Suprapubic skin (tissue), 4 donors: ENCODE measurements around the gene BPHL. TPM values are rescaled to one million over a fixed set of nuclear protein-coding genes. Genes with fewer than 3 reads are reported as not detected.
A peak's percentile ranks its signal among the peaks of the same experiment; 100 is the strongest.
"Not testable (repeated sequence)": the region's sequence is repeated elsewhere in the genome, so short reads cannot be mapped to it uniquely, and the experiment has no call there.

ENCODE experiments used
- DNase-seq, 2 donors: peaks; one replicate each; pipeline ENCODE4 v3.0.0-alpha.2; 2019; ENCODE audit warnings: low spot score in 2 of 2
- H3K27ac ChIP-seq: fragments of 200-600 bp; sonication (generic); one replicate; pipeline ENCODE4 v1.5.1; 2019
- H3K27me3 ChIP-seq: fragments of 200-600 bp; sonication (generic); one replicate; pipeline ENCODE4 v1.5.1; 2019
- H3K36me3 ChIP-seq: fragments of 200-600 bp; sonication (generic); one replicate; pipeline ENCODE4 v1.5.1; 2019
- H3K4me1 ChIP-seq: fragments of 200-600 bp; sonication (generic); one replicate; pipeline ENCODE4 v1.5.1; 2019
- H3K4me3 ChIP-seq: fragments of 200-600 bp; sonication (generic); one replicate; pipeline ENCODE4 v1.5.1; 2019; ENCODE audit warnings: mild to moderate bottlenecking
- H3K9me3 ChIP-seq: fragments of 200-600 bp; sonication (generic); one replicate; pipeline ENCODE4 v1.5.1; 2019
- CTCF ChIP-seq, 2 donors: fragments of 200-600 bp in 1 of 2; fragments of 450-650 bp in 1 of 2; sonication (generic) in 1 of 2; IDR thresholded peaks; one replicate each; pipeline ENCODE4 v1.5.1; 2016 to 2019; ENCODE audit warnings: antibody characterized with exemption in 2 of 2, mild to moderate bottlenecking in 1 of 2, moderate library complexity in 1 of 2
- EP300 ChIP-seq: sonication (generic); formaldehyde crosslinking; IDR thresholded peaks from one replicate; pipeline ENCODE4 v1.6.1; 2017; ENCODE audit warnings: antibody characterized with exemption
- POLR2A ChIP-seq, 2 donors: fragments of 450-650 bp; IDR thresholded peaks; one replicate each; pipeline ENCODE4 v1.6.1; 2017; ENCODE audit warnings: antibody characterized with exemption in 2 of 2, mild to moderate bottlenecking in 2 of 2, moderate library complexity in 2 of 2
- POLR2AphosphoS5 ChIP-seq, 3 donors: sonication (generic); formaldehyde crosslinking; IDR thresholded peaks; one replicate each; pipeline ENCODE4 v1.6.1; 2017; ENCODE audit warnings: antibody characterized with exemption in 3 of 3
- WGBS: methylation state at CpG from one replicate; pipeline ENCODE4 v1.1.5; 2018; 5-methylcytosine and 5-hydroxymethylcytosine counted together
- total RNA-seq, 4 donors: library from RNA; depleted of rRNA; stranded (reverse); fragments of >200 nt; gene quantifications; one replicate each; pipeline ENCODE4 v1.1.0, GENCODE V29; 2016

BPHL gene
- total RNA-seq, 4 donors from 2014 or later: 16.1 to 24.5 (median 20.3) TPM

GRCh38 chr6:3172789-3173188, 54.3 kb downstream of the BPHL start:
- not testable (repeated sequence) for H3K4me1 ChIP-seq, H3K27ac ChIP-seq, H3K36me3 ChIP-seq, H3K27me3 ChIP-seq, H3K9me3 ChIP-seq, DNase-seq, H3K4me3 ChIP-seq
- 91% methylated on average over 4 of the region's 4 CpGs for WGBS

- not testable (repeated sequence) for H3K4me1 ChIP-seq, H3K9me3 ChIP-seq, H3K27me3 ChIP-seq, DNase-seq, H3K4me3 ChIP-seq, H3K36me3 ChIP-seq, H3K27ac ChIP-seq
- WGBS: 98% methylated on average over 11 of the region's 11 CpGs
Measured at GRCh38 chr6:3173636-3174089, 55.2 kb downstream of the BPHL start.

DNA sequence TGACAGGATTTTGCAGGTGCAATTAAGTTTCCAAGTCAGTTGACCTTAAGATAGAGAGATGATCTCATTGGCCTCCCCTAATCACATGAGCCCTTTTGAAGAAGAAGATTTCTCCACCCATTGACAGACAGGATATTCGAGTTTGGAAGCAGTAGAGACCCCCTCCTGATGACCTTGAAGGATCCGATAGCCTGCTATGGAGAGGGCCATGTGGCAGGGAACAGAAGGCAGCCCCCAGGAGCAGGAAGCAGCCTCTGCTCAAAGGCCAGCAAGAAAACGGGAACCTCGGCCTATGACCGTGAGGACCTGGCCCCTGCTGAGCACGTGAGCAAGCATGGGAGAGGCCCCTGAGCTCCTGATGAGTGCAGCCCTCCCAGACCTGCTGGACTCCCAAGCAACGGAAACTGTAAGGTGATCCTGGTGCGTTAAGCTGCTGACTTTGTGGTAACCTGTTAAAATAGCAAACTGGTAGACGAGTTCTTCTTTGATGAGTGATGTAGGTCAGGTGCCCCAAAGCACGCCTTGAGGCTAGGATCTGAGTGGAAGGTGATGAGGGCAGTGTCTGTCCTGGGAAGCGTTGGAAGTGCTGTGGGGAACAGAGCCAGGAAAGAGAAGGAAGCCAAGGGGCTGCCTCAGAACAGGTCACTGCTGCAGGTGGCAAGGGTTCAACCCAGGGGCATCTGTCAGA, 57.3 kb downstream of the BPHL start:
- no peak for DNase-seq

DNA sequence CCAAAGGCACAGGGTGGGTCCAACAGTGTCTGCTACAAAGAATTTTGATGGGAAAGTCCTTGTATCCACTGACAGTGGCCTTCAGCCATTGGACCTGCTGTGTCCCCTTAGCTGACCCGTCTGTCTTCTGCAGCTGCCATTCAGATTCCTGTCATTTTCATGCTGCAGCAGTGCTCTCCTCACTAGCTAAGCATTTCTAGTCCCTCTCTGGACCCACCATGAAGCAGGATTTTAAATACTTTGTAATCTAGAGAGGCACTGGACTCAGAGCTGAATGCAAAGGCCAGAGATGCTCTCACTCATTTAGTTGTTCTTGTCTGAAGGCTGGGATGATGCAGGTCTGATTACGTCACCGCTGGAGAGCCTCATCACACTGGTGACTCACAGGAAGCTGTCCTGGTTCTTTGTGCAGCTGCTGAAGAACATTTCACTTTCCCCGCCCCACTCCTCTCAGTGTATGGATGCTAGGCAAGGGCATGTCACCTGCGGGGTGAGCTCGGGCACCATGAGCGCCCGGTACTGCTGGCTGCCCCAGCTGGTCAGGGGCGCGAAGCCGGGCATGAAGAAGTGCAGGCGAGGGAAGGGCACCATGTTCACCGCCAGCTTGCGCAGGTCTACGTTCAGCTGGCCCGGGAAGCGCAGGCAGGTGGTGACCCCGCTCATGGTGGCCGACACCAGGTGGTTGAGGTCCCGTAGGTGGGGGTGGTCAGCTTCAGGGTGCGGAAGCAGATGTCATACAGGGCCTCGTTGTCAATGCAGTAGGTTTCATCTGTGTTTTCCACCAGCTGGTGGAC, 58.2 kb downstream of the BPHL start:
- DNase-seq: peak in 1 of 2 donors; percentile 65
- no peak overlapping the region for H3K27ac ChIP-seq
- TF ChIP-seq EP300 (no peak), POLR2AphosphoS5 (IDR thresholded peaks at IDR 0.05) (no peak), CTCF (IDR thresholded peaks at IDR 0.05) (no peak), POLR2A (IDR thresholded peaks at IDR 0.05) (no peak)

More for the DNA sequence above, 57.3 kb downstream of the BPHL start:
- Histone ChIP-seq H3K9me3 (no peaks in the 10 kb centered on the region), H3K27me3 (no peaks in the 10 kb centered on the region), H3K4me3 (no peak overlapping the region), H3K36me3 (no peaks in the 10 kb centered on the region), H3K4me1 (no peaks in the 10 kb centered on the region), H3K27ac (no peak overlapping the region)
- 69% methylated on average over 10 of the region's 11 CpGs for WGBS
- TF ChIP-seq EP300 (no peak), POLR2A (IDR thresholded peaks at IDR 0.05) (no peak), POLR2AphosphoS5 (IDR thresholded peaks at IDR 0.05) (no peak), CTCF (IDR thresholded peaks at IDR 0.05) (no peak)

GRCh38 chr6:3178666-3179065, 60.2 kb downstream of the BPHL start:
- not testable (repeated sequence) for H3K27me3 ChIP-seq, DNase-seq, H3K36me3 ChIP-seq, H3K4me3 ChIP-seq, H3K9me3 ChIP-seq, H3K4me1 ChIP-seq, H3K27ac ChIP-seq
- WGBS: 67% methylated on average over 5 of the region's 8 CpGs

More for the DNA sequence above, 58.2 kb downstream of the BPHL start:
- Histone ChIP-seq H3K4me1 (no peaks in the 10 kb centered on the region), H3K27me3 (no peaks in the 10 kb centered on the region), H3K36me3 (no peaks in the 10 kb centered on the region), H3K4me3 (no peak overlapping the region), H3K9me3 (no peaks in the 10 kb centered on the region)
- WGBS: 76% methylated on average over 13 of the region's 22 CpGs

DNA sequence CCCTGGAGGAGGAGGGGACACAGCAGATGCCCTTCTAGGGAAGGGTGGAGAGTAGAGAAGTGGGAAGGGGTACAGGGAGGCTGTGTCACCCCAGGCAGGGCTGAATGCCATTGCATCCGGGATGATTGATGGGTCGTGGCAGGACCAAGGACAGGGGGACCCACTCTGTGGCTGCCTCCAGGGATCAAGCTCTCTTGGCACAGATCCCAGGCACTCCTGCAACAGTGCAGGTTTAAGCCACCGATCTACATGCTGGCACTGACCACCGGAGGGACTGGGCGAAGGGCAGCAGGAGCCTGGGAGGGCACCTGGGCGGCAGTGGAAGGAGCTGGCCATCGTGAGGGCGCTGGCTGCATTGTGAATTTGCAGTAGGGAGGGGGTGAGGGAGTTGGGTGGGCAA, 61.4 kb downstream of the BPHL start:
- 73% methylated on average over 3 of the region's 8 CpGs for WGBS
- not testable (repeated sequence) for H3K36me3 ChIP-seq, H3K9me3 ChIP-seq, DNase-seq, H3K4me1 ChIP-seq, H3K27ac ChIP-seq, H3K27me3 ChIP-seq
- peak overlapping the region; percentile 30 for H3K4me3 ChIP-seq

DNA sequence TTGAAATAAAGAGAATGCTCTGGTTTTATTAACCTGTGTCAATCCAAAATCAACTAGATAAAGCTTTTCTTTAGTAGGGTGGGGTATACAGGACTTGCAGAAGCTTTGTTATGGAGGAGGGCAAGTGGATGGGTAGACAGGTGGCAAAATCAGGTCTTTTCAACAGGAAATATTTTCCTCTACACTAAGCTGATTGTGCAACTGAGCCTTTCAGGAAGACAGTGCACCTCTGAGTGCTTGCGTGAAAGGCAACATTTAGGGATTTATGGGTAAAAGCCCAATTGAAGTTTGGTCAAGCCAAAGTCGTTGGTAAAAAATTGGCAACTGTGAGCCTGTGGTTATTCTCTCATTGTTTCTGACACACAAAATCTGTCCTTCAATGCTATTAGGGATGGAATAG, 62.6 kb downstream of the BPHL start:
- no peaks in the 10 kb centered on the region for H3K4me1 ChIP-seq
- H3K27ac ChIP-seq: no peak overlapping the region
- TF ChIP-seq EP300 (no peak), POLR2AphosphoS5 (IDR thresholded peaks at IDR 0.05) (no peak)
- H3K4me3 ChIP-seq: no peak overlapping the region
- no peaks in the 10 kb centered on the region for H3K36me3 ChIP-seq
- 73% methylated on average over 2 of the region's 2 CpGs for WGBS
- H3K27me3 ChIP-seq: no peaks in the 10 kb centered on the region
- no peaks in the 10 kb centered on the region for H3K9me3 ChIP-seq
- no peak for DNase-seq
